M059J (cell line): ENCODE data around the gene ZC3H12C. TPM values are rescaled to one million over a fixed set of nuclear protein-coding genes. Genes with fewer than 3 reads are reported as not detected.
A peak's percentile ranks its signal among the peaks of the same experiment; 100 is the strongest.
"Not testable (repeated sequence)": the region's sequence is repeated elsewhere in the genome, so short reads cannot be mapped to it uniquely, and the experiment has no call there.

Source experiments
- DNase-seq: peaks from one replicate; pipeline ENCODE4 v3.0.0-alpha.2; 2012; ENCODE audit warnings: low read depth
- total RNA-seq: library from RNA; depleted of rRNA; stranded (reverse); fragments of >200 nt; shearing (Covaris generic); gene quantifications from 2 replicates; pipeline ENCODE4 v1.2.3, GENCODE V29; 2014; rRNA removed

The ZC3H12C gene
- total RNA-seq, result 11.9 and 14.8 TPM in 2 replicates

- peak; percentile 94 for DNase-seq
Observed at GRCh38 chr11:110092515-110093406, at the start of gene ZC3H12C. Gene ZC3H12C, plus strand, starts transcription at chr11:110093392. Its CDS starts 20 bp downstream, at chr11:110093412.

- no peak for DNase-seq
Observed at GRCh38 chr11:110044226-110044968, 48.8 kb upstream of the ZC3H12C start.

- DNase-seq, result no peak
Observed at GRCh38 chr11:110046775-110047380, 46.3 kb upstream of the ZC3H12C start.

DNA sequence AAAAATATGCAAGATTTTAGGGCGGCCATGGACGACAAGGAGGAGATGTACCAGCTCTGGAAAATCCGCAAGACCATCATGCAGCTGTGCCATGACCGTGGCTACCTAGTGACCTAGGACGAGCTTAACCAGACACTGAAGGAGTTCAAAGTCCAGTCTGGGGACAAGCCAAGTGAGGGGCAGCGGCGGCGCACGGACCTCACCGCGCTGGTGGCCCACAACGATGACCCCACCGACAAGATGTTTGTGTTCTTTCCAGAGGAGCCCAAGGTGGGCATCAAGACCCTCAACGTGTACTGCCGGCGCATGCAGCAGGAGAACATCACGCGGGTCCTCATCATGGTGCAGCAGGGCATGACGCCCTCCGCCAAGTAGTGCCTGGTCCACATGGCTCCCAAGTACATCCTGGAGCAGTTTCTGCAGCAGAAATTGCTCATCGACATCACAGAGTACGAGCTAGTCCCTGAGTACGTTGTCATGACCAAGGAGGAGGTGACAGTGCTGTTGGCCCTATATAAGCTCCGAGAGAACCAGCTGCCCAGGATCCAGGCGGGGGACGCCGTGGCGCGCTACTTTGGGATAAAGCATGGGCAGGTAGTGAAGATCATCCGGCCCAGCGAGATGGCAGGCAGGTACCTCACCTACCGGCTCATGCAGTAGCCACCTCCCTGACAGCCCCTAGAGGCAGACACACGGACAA lies 43.5 kb upstream of the ZC3H12C start:
- no peak for DNase-seq

DNA sequence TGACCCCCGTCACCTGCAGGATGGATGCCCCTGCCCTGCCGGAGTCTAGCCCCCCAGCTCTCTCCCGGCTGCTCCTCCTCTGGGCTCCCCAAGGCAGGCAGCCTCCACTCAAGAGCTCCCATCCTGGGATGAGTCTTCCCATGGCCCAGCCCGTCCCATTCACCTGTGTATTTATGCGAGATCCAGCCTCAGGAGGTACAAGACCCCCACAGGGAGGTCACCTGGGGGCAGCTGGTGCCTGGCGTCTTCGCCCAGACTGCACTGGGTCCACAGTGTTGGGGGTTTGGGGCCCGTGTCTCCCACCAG lies 43.0 kb upstream of the ZC3H12C start:
- DNase-seq, result no peak

- no peak for DNase-seq
Observed at GRCh38 chr11:110053848-110054414, 39.3 kb upstream of the ZC3H12C start.

DNA sequence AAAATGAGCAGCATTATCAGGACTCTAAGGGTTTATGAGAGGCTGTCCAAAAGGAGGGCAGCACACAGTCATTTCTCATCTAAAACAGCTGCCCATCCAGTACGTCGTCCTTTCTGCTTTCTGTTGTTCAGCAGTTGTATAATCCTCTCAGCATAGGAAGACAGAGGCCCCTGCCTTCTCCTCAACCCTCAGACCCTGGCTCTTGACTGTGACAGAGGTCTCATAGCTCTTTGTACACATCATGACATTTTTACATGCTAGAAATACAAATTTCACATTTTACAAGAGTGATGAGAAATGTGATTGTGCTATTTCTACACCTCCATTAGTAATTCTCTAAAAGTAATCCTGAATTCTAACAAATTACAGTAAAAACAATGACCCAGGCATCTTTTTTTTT lies 36.2 kb upstream of the ZC3H12C start:
- DNase-seq, result no peak

GRCh38 chr11:110059706-110060463 lies 33.3 kb upstream of the ZC3H12C start:
- peak; percentile 67 for DNase-seq

GRCh38 chr11:110061296-110061695 lies 31.9 kb upstream of the ZC3H12C start:
- DNase-seq, result no peak

DNA sequence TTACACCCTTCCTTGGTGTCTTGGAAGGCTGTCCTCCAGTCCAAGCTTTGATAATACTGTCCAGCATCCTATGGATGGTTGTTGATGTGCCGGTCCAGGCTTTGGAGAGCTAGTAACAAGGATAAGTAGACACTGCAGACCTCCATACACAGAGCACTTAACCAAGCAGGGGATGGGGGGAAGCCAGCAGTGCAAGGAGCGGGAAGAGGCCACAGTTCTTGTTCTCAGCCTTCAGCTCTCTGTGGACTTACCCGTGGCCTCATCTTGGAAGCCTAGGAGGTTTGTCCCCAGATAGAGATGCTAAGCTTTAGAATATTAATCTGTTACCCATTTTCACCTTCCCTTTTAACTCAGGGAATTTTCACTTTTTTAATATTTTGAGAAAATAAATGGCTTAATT lies 30.9 kb upstream of the ZC3H12C start:
- DNase-seq, result no peak

DNA sequence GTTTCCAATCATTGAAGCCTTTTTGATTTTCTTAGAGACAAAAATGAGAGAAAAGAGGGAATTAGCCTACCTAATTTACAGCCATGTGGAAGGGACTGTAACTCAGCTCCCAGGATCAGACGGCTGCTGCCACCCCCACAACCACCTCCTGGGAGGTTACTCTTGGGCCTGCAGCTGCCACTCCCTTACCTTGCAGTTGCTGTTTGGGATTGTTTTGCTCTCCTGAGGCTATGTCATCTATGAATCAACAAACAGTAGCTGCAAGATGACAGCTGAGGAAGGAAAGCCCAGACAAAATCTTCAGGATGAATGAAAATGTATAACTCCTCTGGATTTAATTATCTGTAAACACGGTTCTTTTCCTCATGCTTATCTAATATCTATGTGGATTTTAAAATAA lies 28.0 kb upstream of the ZC3H12C start:
- peak; percentile 14 for DNase-seq

DNA sequence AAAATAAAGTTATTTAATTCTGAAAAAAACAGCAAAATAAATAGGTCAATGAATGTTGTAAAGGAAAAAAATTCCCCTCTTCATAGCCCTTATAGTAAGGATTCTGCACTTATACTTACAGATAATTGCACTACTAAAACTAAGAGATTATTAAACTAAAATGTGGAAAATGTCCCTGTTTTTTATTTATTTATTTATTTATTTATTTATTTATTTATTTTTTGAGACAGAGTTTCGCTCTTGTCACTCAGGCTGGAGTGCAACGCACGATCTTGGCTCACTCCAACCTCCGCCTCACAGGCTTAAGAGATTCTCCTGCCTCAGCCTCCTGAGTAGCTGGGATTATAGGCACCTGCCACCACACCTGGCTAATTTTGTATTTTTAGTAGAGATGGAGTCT lies 25.2 kb upstream of the ZC3H12C start:
- not testable (repeated sequence) for DNase-seq

GRCh38 chr11:110069158-110069737 lies 23.9 kb upstream of the ZC3H12C start:
- DNase-seq, result peak; percentile 96

DNA sequence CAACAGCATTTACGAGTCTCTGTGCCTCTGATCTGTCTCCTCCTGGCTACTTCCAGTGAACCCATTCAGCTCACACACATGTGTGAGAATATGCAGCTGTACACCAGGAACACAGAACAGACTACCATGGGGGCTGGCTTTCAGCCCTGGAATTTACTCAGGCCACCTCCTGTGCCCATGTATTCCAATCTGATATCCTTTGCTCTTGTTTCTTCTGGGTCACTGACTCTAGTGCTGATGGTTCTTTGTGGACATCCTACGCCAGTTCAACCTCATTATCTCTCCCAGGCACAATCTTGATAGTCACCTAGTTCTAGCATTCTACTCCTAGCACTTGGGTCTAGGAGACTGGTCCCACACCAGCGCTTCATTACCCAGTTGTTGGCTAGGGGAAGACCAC lies 23.0 kb upstream of the ZC3H12C start:
- DNase-seq, result peak; percentile 52

DNA sequence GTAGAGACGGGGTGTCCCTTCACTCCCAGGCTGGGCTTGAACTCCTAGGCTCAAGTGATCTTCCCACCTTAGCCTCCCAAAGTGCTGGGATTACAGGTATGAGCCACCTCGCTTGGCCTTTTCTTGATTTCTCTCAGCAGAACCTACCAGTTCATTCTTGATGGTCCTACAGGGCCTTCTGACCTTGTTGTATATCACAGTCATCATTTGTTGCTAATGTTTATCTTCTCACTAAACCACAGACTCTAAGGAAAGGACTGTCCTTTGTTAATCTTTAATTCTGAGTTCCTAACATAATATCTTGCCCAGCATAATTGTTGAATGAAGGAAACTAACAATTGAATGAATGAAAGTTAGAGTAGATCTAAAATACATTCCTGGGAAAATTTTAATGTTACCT lies 22.0 kb upstream of the ZC3H12C start:
- no peak for DNase-seq

- no peak for DNase-seq
Observed at GRCh38 chr11:110072930-110073329, 20.3 kb upstream of the ZC3H12C start.

DNA sequence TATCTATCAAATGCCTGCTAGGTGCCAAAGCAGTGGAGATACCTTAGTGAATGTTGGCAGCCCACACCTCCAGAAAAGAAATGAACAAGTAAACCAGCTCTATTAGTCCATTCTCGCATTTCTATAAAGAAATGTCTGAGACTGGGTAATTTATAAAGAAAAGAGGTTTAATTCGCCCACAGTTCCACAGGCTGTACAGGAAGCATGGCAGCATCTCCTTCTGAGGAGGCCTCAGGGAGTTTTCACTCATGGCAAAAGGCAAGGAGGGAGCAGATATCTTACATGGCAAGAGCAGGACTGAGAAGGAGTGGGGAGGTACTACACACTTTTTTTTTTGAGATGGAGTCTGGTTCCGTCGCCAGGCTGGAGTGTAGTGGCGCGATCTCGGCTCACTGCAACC lies 18.7 kb upstream of the ZC3H12C start:
- DNase-seq, result no peak

DNA sequence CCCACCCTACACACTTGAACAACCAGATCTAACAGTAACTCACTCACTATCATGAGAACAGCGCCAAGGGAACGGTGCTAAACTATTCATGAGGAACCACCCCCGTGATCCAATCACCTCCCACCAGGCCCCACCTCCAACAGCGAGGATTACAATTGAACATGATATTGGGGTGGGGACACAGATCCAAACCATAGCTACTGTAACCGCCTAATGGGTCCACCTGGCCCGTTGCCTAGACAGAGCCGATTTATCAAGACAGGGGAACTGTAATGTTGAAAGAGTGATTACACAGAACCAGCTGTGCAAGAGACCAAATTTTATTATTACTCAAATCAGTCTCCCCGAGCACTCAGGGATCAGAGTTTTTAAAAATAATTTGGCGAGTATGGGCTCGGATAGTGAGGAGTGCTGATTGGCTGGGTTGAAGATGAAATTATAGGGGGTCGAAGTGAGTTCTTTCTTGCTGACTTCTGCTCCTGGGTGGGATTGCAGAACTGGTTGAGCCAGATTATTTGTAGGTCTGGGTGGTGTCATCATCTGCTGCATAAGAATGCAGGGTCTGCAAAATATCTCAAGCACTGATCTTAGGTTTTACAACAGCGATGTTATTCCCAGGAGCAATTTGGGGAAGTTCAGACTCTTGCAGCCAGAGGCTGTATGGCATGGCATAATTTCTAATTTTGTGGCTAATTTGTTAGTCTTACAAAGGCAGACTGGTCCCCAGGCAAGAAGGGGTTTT lies 17.9 kb upstream of the ZC3H12C start:
- DNase-seq, result no peak

DNA sequence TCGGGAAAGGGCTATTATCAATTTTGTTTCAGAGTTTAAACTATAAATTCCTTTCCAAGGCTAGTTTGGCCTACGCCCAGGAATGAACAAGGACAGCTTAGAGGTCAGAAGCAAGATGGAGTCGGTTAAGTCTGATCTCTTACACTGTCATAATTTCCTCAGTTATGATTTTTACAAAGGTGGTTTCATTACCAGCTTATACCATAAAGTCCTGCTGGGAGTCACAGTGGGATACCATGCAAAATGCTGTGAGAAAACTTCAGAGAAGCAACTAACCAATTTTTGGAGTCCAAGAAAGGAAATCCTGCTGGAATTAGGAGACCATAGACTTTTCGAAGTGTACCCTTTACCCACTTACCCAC lies 17.4 kb upstream of the ZC3H12C start:
- DNase-seq, result no peak
